ELR (cell line): ENCODE results near the gene RABGAP1.

ENCODE experiments used
- DNase-seq: peaks from one replicate; pipeline ENCODE4 v3.0.0-alpha.2; 2015; ENCODE audit warnings: low read depth

RABGAP1 gene

DNA sequence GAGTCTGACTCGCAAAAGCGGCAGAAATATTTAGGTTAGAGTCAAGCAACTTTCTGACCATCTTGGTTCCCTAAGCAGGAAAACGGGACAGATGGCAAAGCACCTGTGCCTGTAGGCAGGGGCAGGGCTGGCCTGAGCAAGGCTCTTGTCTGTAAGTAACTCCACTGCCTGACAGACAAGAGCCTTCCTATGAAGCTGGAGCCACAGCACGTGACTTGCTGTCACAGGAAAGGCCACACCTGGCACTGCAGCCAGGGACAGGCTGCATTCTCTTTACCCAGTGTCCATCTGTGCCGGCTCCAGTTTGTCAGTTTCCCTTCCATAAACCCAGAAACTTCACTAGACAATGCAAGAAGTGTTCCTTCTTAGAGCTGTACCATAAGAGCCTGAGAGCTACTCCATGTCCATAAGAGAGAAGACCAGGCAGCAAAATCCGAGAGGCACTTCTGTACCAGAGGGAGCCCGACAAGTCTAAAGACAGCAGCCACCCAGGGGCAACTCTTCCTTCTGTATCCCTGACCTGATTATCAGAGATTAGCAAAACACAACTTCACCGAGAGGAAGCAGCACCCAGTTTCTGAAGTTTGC lies 170.7 kb downstream of the RABGAP1 start:
- no peak for DNase-seq

DNA sequence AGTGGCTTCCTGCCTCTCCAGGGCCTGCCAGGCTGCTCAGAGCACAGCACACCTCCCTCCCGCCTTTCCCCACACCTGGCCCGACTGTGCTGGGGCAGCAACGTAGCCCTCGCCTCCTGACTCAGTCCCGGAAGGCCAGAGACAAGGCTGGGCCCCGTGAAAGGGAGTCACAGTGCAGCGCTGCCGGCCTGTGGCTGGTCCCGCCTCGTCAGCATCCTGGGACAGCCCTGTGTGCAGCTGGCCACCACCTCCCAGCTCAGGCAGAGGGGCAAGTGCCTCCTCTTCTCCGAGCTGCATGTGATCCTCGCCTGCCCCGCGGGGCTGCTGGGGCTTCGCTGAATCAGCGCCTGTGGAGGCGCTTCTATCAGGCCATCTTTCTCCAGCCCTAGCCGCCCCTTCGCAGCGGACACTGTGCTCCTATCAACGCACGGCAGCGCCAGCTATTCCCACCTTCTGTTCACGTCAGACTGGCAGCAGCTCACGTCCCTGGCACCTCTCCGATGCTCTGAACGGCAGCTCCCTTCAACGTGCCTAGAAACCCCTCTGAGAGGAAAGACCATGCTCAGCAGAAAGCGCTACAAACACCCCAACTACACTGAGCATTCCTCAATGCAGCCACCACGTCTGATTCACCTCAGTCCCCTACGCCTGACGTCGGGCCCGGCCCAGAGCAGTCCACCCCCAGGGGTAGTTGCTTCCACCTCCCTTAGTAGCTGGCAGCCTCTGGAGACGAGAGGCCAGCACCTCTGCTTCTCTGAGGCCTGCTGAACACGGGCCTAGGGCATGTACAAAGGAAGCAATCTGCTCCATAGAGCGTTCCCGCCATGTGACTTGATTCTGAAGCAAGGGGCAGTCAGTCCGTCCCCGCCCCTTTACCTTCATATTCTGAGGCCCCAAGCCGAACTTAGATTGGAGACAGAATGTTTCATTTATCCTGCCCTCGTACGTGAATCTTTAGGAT lies 171.5 kb downstream of the RABGAP1 start:
- no peak for DNase-seq

DNA sequence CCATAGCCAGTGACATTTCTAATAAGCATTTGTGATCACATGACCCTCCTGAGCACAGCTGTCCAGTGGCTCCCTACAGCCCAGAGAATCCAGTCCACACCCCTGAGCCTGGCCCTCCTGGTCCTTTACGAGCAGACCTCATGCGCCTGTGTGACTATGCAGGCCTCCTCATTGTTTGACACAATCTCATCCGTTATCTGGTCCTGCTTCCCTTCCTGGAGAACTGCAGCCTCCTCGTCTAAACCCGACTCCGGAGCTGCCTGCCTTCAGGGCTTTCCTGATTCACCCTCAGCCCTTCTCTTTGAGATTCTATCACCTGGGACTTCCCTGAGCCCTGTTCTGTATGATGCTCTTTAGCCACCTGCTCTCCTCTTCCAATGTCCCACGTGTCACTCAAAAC lies 172.4 kb downstream of the RABGAP1 start:
- no peak for DNase-seq

DNA sequence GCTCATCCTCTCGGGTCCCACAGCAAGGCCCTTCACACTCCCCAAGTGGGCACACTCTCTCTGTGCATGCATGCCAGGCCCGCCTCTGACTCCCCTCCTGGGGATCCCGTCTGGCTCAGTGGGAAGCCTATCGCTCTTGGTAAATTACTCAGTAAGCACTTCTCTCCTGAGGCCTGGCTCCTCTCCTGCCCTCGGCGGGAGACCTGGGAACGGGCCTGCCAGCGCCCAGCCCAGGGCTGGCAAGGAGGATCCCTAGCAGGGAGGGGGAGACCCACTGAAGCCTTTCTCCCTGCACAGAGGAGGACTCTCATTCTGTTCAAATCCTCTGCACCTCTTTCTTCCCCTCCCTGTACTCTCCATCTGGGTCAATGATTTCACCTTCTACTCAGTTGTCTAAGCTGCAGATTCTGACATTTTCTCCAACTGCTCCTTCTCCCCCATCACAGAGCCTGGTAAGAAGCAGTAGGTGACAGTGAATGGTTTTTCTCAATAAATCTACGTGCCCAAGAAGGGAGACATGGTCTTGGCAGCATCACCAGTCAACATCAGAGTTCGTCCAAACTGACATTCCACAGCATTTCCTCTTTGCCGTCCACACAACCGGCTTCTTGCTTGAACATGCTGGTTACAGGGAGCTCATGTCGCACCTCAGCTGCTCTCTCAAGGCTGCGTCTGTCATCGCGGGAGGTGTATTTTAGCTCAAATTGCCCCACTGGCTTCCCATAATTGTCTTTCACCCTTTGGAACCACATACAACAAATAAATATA lies 174.5 kb downstream of the RABGAP1 start:
- DNase-seq = no peak

DNA sequence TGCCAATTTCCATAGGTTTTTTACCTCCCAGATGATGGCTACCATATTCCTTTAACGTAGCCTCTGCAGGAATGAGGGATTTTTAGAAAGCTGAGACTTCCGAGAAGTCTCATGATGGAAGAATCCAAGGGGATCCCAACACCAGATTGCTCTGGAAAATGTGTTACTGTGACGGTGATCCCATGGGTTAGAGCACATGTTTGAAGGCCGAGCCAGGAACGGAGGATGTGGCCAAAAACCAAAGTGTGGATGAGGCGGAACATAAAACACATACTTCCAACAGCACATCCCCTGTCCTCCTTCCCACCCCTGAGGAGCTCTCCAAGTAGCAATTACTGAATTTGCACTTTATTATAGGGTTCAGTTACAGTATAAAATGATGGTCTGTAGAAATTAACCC lies 175.2 kb downstream of the RABGAP1 start:
- DNase-seq = no peak

DNA sequence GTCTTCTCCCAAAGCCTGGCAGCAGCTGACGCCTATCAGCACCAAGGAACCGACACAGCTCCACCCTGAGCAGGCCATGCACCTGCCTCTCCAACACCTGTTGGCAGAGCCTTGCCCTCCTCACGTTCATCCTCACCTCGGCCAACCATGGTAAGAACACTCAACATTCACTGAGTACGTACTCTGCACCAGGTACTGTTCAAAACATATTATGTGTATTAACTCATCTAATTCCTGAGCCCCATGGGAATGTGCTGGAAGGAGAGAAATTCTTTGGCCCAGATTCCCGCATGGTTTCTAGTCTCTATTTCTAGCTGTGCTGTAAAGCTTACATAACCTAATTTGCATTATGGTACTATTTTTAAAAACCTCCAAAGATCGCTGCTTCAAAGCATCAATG lies 178.7 kb downstream of the RABGAP1 start:
- DNase-seq = no peak

DNA sequence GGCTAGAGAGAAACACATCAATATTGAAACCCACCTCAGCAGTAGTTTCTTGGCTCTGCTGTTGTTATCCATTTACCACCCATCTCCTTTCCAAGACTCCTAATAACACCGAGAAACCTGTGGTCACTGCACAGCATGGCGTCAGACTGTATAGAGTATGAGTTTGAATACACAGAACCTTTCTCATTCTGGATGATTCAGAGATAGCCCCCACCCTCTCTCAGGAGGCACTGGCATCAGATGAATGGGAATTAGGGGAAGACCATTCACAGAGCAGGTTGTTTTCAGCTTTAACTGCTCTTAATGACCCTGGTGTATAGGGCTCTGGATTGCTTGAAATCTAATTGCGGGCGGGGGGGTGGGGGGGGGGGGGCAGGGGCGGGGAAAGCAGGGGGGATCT lies 179.3 kb downstream of the RABGAP1 start:
- DNase-seq = no peak

DNA sequence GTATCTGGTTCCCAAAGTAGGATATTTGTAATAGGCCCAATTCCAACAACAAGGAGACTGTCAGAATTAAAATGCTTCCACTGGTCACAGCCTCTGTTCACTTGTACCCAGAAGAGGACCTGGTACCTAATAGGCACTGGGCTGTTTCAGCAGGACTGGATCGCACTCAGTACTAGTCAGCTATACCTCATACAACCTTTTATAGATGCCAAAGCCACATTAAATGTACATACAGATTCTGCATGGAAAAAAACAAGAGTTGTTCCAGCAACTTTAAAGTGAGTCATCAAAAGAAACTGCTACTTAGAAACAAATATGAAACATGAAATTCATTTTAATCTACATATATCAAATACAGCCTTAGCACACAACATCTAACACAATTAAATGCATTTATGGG lies 180.1 kb downstream of the RABGAP1 start:
- no peak for DNase-seq

DNA sequence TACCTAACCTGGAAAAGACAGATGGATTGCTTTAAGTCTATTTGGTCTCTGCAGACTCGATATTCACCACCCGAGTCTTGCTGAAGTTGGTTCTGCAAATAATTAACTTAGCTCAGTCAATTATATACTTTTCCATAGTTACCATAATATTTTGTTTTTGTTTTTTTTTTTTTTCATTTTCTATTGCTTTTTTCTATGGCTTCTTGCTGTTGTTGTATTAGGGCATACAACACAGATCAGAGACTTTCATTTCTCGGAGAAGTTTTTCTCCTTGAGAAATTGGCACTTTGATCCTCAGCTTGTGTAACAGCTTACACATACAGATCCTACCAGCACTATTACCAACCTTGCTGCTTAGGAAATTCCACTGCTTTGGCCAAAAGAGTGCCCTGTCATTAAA lies 180.6 kb downstream of the RABGAP1 start:
- no peak for DNase-seq

DNA sequence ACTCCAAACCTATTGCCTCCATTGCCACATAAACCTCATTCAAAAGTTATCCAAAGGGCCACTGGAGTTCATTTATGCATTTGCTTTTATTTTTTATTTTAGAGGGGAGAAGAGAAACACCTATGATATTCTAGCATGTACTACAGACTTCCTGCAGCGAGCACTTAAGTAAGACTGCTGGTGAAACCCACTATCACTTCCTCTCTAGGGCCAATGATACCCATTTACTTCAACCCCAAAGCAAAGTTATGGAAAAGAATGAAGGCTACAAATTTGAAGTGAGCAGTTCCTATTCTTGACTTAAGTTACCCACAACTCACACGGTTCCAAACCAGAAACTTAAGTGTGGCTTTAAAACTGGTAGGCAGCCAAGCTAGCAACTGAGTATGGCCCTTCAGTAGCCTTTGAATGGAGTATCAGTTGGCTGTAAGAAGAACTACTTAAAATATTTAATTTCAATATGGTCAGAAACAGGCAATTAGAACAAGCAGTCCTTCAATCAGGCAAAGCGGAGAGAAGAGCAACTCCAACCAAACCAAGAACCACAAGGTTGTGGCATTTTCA lies 186.8 kb downstream of the RABGAP1 start:
- DNase-seq = no peak

DNA sequence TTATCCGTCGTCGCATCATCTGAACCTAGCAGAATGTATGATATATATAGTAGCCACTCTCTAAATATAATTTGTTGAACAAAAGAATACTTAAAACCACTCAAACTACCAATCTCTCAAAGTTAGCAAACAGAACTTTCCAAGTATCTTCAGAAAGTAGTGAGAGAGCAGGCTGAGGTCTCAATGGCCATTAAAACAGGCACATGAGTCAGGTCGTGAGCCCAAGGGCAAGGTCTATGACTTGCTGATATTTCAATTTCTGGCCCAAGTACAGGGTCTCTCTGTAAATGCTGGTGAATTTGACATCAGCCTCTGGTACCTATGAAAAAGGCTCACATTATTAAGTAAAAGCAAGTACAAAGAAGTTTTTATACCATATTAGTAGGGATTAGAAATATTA lies 187.8 kb downstream of the RABGAP1 start:
- no peak for DNase-seq

DNA sequence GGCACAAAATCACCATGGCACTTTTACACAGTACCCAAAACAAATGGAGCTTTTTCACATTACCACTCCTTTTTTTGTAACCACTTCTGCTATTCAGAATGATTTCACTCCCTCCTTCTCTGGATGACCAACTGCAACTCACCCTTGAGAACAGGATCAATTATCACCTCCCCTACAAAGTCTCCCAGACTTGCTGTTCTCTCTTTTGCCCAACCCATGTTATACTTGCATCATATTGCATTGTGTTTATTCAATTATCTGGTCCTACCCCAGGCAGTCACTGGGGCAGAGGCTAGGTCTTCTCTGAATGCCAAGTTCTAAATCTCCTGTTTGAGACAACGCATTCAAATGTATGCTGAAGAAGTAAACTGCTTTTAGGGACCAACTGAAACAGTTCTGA lies 188.6 kb downstream of the RABGAP1 start:
- no peak for DNase-seq

DNA sequence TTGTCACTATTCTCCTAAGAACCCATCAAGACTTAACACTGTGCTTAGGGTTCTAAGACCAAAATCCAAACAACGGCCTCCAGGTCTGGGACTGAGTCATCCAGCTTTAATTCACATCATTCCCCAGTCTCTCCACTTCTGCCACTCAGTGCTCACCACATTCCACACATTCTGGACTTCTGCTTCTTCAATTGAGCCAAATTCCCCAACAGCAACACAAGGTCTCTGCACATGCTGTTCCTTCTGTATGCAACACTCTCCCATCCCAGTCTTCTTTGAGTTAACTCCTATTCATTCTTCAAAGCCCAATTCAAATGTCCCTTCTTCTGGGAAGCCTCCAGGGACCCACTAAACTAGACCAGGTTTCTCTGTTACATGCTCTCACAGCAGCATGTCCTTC lies 190.4 kb downstream of the RABGAP1 start:
- DNase-seq = peak; percentile 59

DNA sequence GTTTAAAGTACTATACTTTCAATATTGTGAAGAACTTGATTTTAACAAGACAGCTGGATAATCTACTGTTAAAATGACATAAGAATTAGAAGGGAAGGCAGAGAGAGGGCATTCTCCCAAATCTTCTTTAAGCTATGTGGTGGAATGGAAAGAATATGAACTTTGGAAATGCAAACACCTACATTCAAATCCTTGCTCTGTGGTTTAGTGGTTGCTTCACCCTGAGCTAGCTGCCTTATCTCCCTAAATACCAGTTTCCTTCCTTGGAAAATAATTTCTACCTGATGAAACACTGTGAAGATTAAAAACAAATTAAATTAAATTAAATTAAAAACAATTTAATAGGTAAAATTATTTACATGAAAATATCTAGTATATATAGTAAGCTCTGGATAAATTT lies 191.2 kb downstream of the RABGAP1 start:
- no peak for DNase-seq

DNA sequence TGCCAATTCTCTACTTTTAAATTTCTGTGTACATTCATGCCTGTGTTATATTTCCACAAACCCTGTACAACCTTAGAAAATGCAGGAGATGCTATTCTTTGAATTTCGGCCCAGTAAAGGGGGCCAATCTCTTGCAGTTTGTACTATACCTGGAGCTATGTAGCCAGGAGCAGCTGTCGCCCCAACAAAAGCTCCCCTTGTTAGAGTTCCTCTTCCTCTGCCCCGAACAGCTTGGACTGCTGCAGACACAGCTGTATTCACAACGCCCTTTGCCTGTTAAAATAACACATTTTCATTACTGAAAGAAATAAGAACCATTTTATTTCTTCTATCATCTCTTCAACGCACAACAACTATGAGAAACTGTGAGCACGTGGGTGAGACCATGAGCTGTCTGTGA lies 191.9 kb downstream of the RABGAP1 start:
- DNase-seq = no peak

DNA sequence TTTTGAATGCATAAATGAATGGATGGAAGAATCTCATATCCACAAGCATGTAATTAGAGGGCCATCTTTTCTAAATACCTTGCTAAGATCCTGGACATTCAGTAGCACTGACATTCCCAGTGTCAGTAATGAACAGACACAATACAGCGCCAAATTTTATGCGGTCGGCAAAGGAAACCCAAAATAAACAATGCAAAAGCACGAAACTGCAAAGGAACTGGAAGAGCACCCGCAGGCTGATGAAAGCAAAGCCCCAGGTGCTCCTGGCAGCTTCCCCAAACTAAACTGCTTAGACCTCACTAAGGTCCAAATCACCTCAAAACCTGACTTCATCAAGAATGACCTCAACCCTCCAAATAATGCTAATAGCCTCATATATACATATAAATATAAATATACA lies 194.6 kb downstream of the RABGAP1 start:
- no peak for DNase-seq

DNA sequence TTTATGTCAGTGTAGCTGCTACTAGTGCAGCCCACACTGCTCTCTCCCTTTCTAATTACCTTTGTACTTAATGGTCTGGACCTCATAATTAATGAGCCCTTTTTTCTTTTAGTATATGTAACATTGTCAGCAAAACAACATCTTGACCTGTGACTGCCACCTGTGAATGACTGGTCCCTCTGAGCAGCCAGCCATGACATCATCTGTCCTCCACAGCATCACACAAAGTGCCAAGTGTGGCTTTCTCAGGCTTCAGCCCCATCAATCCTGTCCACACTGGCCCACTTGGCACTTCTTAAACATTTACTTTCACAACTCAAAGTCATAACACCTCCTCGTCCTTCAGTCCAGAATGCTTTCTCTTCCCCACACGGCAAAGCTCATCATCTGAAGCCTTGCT lies 197.3 kb downstream of the RABGAP1 start:
- DNase-seq = no peak

DNA sequence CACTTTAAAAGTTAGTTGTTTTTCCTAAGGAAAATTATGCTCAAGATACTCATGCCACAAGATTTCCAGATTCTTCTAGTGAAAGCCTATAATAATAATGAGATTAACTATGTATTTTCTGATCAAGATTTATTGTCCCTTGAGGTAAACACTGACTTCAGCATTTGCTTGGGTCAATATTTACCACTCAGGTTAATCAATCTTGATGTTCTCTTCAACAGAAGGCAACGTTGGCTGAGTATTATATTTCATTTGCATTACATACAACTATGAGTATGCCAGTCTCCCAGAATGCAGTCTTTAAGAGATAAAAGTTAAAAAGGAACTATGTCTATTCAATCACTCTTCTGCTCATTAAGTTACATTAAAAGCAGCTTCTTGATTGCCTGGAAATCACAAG lies 208.2 kb downstream of the RABGAP1 start:
- DNase-seq = no peak

DNA sequence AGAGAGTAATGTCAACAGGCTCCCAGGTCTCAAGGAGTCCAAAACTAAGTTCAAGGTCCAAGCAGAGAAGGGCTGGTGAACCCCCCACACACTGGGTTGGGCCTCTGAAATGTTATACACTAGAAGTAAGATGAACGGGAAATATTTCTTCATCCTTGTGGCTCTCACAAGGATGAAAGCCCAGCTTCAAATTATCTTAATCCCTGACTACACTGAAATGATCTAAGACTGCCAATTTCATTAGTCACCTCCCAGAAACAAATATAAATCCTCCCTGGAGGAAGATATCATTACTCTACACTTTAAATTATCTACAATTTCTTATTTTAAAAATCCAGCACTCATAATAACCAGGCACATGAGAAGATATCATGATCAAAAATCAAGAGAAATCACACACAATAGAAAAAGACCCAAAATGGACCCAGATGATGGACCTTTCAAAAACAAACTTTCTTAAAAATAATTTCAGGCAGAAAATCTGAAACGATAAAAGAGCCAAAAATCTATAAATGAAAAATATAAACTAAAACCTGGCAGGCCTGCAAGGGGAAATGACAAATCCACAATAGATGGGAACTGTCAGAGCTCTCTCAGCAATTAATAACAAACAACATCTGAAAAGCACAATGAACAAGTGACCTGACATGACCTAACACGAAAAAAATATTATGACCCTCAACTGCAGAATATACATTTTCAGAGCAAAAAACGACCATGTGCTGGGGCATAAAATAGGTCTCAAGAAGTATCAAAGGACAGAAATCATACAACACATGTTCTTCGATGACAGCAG lies 210.1 kb downstream of the RABGAP1 start:
- DNase-seq = peak; percentile 5
